Subcutaneous abdominal adipose tissue (tissue), 5 donors: Measurements from ENCODE around the gene CENPB.
"Not testable (repeated sequence)": the region's sequence is repeated elsewhere in the genome, so short reads cannot be mapped to it uniquely, and the experiment has no call there.

Experiments
- H3K27ac ChIP-seq: one replicate; pipeline ENCODE4 v1.7.0; 2013; ENCODE audit warnings: low read depth, mild to moderate bottlenecking, inconsistent platforms, low read length, moderate library complexity
- H3K27me3 ChIP-seq, 5 donors: one replicate each; pipeline ENCODE4 v1.7.0; 2013; ENCODE audit warnings: low read length in 5 of 5, inconsistent platforms in 1 of 5; ENCODE audit not compliant: control insufficient read depth in 5 of 5, insufficient read depth in 4 of 5
- H3K36me3 ChIP-seq, 5 donors: one replicate each; pipeline ENCODE4 v1.7.0; 2013; ENCODE audit warnings: low read length in 5 of 5; ENCODE audit not compliant: control insufficient read depth in 5 of 5, insufficient read depth in 5 of 5
- H3K4me1 ChIP-seq, 5 donors: one replicate each; pipeline ENCODE4 v1.7.0; 2013; ENCODE audit warnings: low read length in 5 of 5, mild to moderate bottlenecking in 3 of 5, moderate library complexity in 1 of 5; ENCODE audit not compliant: control insufficient read depth in 5 of 5, insufficient read depth in 5 of 5
- H3K4me3 ChIP-seq, 5 donors: one replicate each; pipeline ENCODE4 v1.7.0; 2013; ENCODE audit warnings: low read length in 5 of 5, low read depth in 1 of 5
- H3K9ac ChIP-seq, 5 donors: one replicate each; pipeline ENCODE4 v1.7.0; 2013; ENCODE audit warnings: low read length in 5 of 5, mild to moderate bottlenecking in 4 of 5, moderate library complexity in 3 of 5
- H3K9me3 ChIP-seq, 5 donors: one replicate each; pipeline ENCODE4 v1.7.0; 2013; ENCODE audit warnings: low read length in 5 of 5; ENCODE audit not compliant: control insufficient read depth in 5 of 5
- donor health status: healthy.
- donor health status: healthy.
- donor health status: healthy.
- donor health status: healthy.
- donor health status: healthy.

The CENPB gene, protein sequence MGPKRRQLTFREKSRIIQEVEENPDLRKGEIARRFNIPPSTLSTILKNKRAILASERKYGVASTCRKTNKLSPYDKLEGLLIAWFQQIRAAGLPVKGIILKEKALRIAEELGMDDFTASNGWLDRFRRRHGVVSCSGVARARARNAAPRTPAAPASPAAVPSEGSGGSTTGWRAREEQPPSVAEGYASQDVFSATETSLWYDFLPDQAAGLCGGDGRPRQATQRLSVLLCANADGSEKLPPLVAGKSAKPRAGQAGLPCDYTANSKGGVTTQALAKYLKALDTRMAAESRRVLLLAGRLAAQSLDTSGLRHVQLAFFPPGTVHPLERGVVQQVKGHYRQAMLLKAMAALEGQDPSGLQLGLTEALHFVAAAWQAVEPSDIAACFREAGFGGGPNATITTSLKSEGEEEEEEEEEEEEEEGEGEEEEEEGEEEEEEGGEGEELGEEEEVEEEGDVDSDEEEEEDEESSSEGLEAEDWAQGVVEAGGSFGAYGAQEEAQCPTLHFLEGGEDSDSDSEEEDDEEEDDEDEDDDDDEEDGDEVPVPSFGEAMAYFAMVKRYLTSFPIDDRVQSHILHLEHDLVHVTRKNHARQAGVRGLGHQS

DNA sequence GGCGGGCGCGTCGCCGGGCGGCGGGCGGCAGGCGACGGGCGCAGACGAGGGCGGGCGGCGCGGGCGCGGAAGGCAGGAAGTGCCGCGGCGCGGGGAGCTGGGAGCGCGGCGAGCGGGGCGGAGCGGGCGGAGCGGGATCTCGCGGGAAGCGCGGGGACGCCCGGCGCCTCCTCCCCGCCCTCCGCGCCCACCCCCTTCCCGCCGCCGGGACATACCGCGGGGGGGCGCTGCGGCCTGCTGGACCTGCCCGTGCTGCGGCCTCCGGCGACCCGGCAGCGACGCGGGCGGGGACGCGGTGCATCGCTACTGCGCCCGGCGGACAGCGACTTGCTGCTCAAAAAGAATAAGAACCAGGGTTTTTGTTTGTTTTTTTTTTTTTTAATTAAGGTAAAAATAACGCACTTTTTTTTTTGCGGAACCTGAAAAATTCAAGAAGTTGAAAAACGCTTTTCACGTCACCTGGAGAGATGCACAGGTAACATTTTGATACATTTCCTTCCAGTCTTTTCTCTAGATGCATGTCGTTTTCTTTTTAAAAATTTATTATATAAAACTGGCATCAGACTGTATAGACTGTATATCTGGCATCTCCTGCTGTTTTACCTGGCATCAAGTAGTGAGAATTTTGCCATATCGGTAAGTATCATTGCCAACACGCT is at the start of gene CENPB:
Gene CENPB, minus strand, starts transcription at position 76 of the 659 bp plus-strand sequence. CDS start 257 bp downstream, outside the sequence.
- Histone ChIP-seq H3K9ac (peak within 1 kb of the TSS in 4 of 5 donors; percentile 20 to 81 (median 62)), H3K9me3 (no peaks in the 10 kb centered on the region), H3K27ac (peak within 1 kb of the TSS; percentile 9), H3K36me3 (peaks cover 0 to 12% (median 6%) of the 10 kb centered on the region in 5 donors), H3K27me3 (no peaks in the 10 kb centered on the region), H3K4me3 (peak within 1 kb of the TSS; percentile 35 to 91 (median 85)), H3K4me1 (peaks cover 4 to 35% (median 33%) of the 10 kb centered on the region in 5 donors)

DNA sequence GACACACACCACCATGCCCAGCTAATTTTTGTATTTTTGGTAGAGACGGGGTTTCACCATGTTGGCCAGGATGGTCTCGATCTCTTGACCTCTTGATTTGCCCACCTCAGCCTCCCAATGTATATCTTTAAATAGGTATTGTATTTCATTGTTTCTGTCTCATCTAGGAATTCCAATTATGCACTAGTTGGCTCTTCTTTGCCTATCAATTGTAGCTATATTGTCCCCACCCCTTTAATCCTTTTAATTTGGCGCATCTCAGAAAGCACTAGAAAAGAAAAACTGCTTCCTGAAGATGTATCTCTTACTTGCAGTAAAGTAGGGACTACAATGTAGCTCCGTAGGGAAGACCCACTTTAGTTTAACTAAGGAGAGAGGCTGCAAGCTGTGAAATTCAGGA is 49.6 kb upstream of the CENPB start:
- Histone ChIP-seq H3K27me3 (no peaks in the 10 kb centered on the region), H3K4me3 (no peak overlapping the region), H3K9ac (no peak overlapping the region), H3K36me3 (peaks cover 0 to 4% (median 0%) of the 10 kb centered on the region in 5 donors), H3K27ac (no peak overlapping the region), H3K4me1 (no peaks in the 10 kb centered on the region), H3K9me3 (no peaks in the 10 kb centered on the region)

DNA sequence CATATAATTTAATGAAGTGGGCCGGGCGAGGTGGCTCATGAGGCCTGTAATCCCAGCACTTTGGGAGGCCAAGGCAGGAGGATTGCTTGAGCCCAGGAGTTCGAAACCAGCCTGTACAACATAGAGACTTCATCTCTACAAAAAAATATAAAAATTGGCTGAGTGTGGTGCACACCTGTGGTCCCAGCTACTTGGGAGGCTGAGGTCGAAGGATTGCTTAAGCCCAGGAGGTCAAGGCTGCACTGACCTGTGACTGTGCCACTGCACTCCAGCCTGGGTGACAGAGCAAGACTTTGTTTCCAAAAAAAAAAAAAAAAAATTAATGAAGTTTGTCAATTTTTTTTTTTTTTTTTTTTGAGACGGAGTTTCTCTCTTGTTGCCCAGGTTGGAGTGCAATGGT is 43.4 kb upstream of the CENPB start:
- not testable (repeated sequence) for H3K4me1 ChIP-seq, H3K9ac ChIP-seq, H3K27me3 ChIP-seq, H3K9me3 ChIP-seq, H3K4me3 ChIP-seq, H3K27ac ChIP-seq
- peaks cover 0 to 28% (median 21%) of the 10 kb centered on the region in 5 donors for H3K36me3 ChIP-seq

DNA sequence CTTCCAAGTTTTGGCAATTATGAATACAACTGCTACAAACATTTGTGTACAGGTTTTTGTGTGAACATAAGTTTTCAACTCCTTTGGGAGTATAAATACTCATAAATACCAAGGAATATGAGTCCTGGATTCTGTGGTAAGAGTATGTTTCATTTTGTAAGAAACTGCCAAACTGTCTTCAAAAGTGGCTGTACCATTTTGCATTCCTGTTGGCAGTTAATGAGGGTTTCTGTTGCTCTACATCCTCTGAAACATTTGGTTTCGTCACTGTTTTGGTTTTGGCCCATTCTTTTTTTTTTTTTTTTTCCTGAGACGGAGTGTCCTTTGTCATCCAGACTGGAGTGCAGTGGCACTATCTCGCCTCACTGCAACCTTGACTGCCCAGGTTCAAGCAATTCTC is 42.3 kb upstream of the CENPB start:
- Histone ChIP-seq H3K27me3 (no peaks in the 10 kb centered on the region), H3K4me3 (no peak overlapping the region), H3K9ac (no peak overlapping the region), H3K4me1 (no peaks in the 10 kb centered on the region), H3K36me3 (peaks cover 0 to 39% (median 30%) of the 10 kb centered on the region in 5 donors), H3K9me3 (no peaks in the 10 kb centered on the region), H3K27ac (no peak overlapping the region)

DNA sequence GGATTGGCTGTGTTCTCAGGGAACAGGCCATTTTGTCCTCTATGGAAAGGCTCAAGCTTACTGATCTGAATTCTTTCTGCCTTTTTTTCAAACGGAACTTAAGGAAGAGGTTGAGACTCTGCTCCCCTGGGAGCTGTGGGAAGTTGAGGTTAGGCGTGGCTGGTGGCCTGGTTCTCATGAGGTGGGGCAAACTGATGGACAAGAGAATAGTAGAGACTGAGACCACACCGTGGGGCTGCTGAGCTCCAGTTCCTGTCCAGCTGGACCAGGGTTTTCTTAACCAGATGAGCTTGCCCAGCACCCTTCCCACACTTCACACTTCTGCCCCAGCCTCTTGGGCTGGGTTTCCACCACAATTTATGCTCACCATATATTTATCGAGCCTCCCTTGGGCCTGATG is 39.9 kb upstream of the CENPB start:
- peaks cover 0 to 4% (median 3%) of the 10 kb centered on the region in 5 donors for H3K4me1 ChIP-seq
- no peak overlapping the region for H3K4me3 ChIP-seq
- no peak overlapping the region for H3K27ac ChIP-seq
- H3K36me3 ChIP-seq, result peaks cover 4 to 59% (median 45%) of the 10 kb centered on the region in 5 donors
- no peaks in the 10 kb centered on the region for H3K27me3 ChIP-seq
- no peak overlapping the region for H3K9ac ChIP-seq
- no peaks in the 10 kb centered on the region for H3K9me3 ChIP-seq

DNA sequence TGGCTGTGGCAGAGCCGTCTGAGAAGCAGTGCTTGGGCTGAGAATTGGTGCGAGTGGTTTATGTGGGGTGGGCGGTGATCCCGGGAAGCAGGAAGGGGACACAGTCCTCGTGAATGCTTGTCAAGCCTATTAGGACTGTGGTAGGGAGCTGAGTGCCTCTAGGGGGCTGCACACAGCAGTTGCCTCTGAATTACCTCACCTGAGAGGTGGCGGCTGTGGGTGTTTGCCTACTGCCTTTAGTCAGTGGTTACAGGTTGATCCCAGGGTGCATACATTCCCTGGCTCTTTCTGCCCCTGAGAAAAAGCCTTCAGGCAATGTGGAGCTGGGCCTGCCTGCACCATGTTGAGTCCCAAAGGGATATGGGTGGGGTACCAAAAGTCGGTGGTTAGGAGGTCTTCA is 39.0 kb upstream of the CENPB start:
- Histone ChIP-seq H3K4me1 (peaks cover 0 to 10% (median 9%) of the 10 kb centered on the region in 5 donors), H3K36me3 (peaks cover 4 to 59% (median 45%) of the 10 kb centered on the region in 5 donors), H3K9ac (no peak overlapping the region), H3K27ac (no peak overlapping the region), H3K4me3 (no peak overlapping the region), H3K9me3 (no peaks in the 10 kb centered on the region), H3K27me3 (no peaks in the 10 kb centered on the region)

DNA sequence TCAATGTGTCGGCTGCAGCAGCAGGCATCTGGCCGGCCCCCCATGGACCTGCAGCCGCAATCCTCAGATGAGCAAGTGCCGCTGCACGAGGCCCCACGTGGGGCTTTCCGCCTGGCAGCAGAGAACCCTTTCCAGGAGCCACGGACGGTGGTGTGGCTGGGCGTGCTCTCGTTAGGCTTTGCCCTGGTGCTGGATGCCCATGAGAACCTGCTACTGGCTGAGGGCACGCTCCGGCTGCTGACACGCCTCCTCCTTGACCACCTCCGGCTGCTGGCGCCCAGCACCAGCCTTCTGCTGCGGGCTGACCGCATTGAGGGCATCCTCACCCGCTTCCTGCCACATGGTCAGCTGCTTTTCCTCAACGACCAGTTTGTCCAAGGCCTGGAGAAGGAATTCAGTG is 37.3 kb upstream of the CENPB start:
- H3K9me3 ChIP-seq, result no peaks in the 10 kb centered on the region
- H3K4me3 ChIP-seq, result no peak overlapping the region
- peaks cover 4 to 59% (median 45%) of the 10 kb centered on the region in 5 donors for H3K36me3 ChIP-seq
- H3K4me1 ChIP-seq, result peaks cover 0 to 19% (median 18%) of the 10 kb centered on the region in 5 donors
- no peak overlapping the region for H3K9ac ChIP-seq
- no peak overlapping the region for H3K27ac ChIP-seq
- no peaks in the 10 kb centered on the region for H3K27me3 ChIP-seq

DNA sequence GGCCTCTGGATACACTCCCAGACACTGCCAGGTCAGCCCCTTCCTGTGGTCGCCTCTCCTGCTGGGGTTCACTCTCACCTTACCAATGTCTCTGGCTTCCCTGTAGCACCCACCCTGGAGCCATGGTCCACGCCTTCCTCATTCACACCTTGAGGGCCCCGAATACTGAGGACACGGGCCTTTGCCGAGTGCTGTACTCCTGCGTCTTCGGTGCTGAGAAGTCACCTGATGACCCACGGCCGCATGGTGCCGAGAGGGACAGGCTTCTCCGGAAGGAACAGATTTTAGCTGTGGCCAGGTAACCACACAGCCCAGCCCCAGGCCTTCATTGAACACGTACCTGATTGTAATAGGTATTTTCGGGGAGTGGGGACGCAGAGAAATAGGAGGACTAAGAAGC is 35.5 kb upstream of the CENPB start:
- H3K9ac ChIP-seq, result no peak overlapping the region
- peaks cover 4 to 50% (median 36%) of the 10 kb centered on the region in 5 donors for H3K36me3 ChIP-seq
- peaks cover 4 to 28% (median 26%) of the 10 kb centered on the region in 5 donors for H3K4me1 ChIP-seq
- no peak overlapping the region for H3K4me3 ChIP-seq
- no peaks in the 10 kb centered on the region for H3K9me3 ChIP-seq
- peak overlapping the region; percentile 95 for H3K27ac ChIP-seq
- H3K27me3 ChIP-seq, result no peaks in the 10 kb centered on the region

DNA sequence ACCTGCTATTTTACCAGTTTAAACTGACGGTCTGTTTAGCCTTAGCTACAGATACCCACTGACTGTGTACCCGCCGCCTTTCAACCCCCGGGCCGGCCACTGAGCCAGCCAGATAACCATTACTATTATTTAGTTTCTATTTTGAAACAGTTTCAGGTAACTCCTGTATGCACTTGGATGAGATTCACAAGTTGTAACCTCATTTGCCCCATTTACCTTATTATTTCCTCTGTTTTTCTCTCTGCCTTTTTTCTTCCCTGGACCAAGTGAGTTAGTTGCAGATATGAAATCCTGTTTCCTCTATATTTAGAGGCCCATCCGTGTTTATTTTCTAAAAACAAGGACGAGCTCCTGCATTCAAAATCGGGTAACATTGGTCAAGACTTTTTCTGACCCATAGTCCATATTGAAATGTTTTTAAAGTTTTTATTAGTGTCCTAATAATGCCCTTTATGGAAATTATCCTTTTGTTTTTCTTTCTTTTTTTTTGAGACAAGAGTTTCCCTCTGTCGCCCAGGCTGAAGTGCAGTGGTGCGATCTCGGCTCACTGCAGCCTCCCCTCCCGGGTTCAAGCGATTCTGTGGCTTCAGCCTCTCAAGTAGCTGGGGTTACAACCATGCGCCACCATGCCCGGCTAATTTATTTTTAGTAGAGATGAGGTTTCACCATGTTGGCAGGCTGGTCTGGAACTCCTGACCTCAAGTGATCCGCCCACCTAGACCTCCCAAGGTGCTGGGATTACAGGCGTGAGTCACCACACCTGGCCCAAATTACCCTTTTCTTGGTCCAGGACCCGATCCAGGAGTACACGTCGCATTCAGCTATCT is 34.6 kb upstream of the CENPB start:
- Histone ChIP-seq H3K9me3 (no peaks in the 10 kb centered on the region), H3K4me1 (peaks cover 4 to 28% (median 27%) of the 10 kb centered on the region in 5 donors), H3K4me3 (peak overlapping the region; percentile 71 to 84 (median 84)), H3K27ac (peak overlapping the region; percentile 95), H3K27me3 (no peaks in the 10 kb centered on the region), H3K9ac (peak overlapping the region; percentile 68 to 96 (median 89)), H3K36me3 (peaks cover 4 to 43% (median 34%) of the 10 kb centered on the region in 5 donors)
